ENCODE measurements around the gene FOLR1.
"Not testable (repeated sequence)": the region's sequence is repeated elsewhere in the genome, so short reads cannot be mapped to it uniquely, and the experiment has no call there.

The FOLR1 gene

GRCh38 chr11:72191961-72192381 is at the start of gene FOLR1:
TSS of gene FOLR1 (plus strand) at chr11:72192140. CDS start at chr11:72192174, 34 bp downstream.
- DNase-seq, result no peak

- DNase-seq, result not testable (repeated sequence)
Observed at GRCh38 chr11:72142543-72142942, 49.4 kb upstream of the FOLR1 start.

GRCh38 chr11:72144807-72145565 is 47.0 kb upstream of the FOLR1 start:
- no peak for DNase-seq

GRCh38 chr11:72146625-72147024 is 45.3 kb upstream of the FOLR1 start:
- no peak for DNase-seq

- DNase-seq, result no peak
Observed at GRCh38 chr11:72150882-72151281, 41.1 kb upstream of the FOLR1 start.

GRCh38 chr11:72153874-72154273 is 38.1 kb upstream of the FOLR1 start:
- DNase-seq, result not testable (repeated sequence)

GRCh38 chr11:72154816-72155215 is 37.1 kb upstream of the FOLR1 start:
- DNase-seq, result no peak

GRCh38 chr11:72155751-72156150 is 36.2 kb upstream of the FOLR1 start:
- no peak for DNase-seq

GRCh38 chr11:72157131-72157530 is 34.8 kb upstream of the FOLR1 start:
- DNase-seq, result no peak

GRCh38 chr11:72160319-72160718 is 31.6 kb upstream of the FOLR1 start:
- DNase-seq, result no peak

GRCh38 chr11:72162891-72163492 is 28.9 kb upstream of the FOLR1 start:
- no peak for DNase-seq

- DNase-seq, result not testable (repeated sequence)
Observed at GRCh38 chr11:72164187-72164586, 27.8 kb upstream of the FOLR1 start.

GRCh38 chr11:72169046-72169555 is 22.8 kb upstream of the FOLR1 start:
- not testable (repeated sequence) for DNase-seq

GRCh38 chr11:72169754-72170153 is 22.2 kb upstream of the FOLR1 start:
- not testable (repeated sequence) for DNase-seq

GRCh38 chr11:72172043-72172442 is 19.9 kb upstream of the FOLR1 start:
- DNase-seq, result not testable (repeated sequence)

GRCh38 chr11:72173291-72173690 is 18.6 kb upstream of the FOLR1 start:
- DNase-seq, result no peak

- no peak for DNase-seq
Observed at GRCh38 chr11:72174302-72175070, 17.5 kb upstream of the FOLR1 start.

- no peak for DNase-seq
Observed at GRCh38 chr11:72177656-72178055, 14.3 kb upstream of the FOLR1 start.

- DNase-seq, result no peak
Observed at GRCh38 chr11:72179049-72179803, 12.7 kb upstream of the FOLR1 start.

GRCh38 chr11:72179804-72180396 is 12.0 kb upstream of the FOLR1 start:
- no peak for DNase-seq

GRCh38 chr11:72180892-72181552 is 10.9 kb upstream of the FOLR1 start:
- not testable (repeated sequence) for DNase-seq

- not testable (repeated sequence) for DNase-seq
Observed at GRCh38 chr11:72181553-72181958, 10.4 kb upstream of the FOLR1 start.

Measured in NCI-H187 (cell line).